HL-60/S4 (cell line): ENCODE measurements around the gene WDR1.

Experiments
- in situ Hi-C: fragments of 300-500 bp; cut with MboI; formaldehyde crosslinking; loops from 2 replicates; pipeline ENCODE4 v1.14.3; 2022; ENCODE audit warnings: low sequenced_read_pairs

WDR1 gene

GRCh38 chr4:10075158-10075863, 41.3 kb downstream of the WDR1 start:
- in situ Hi-C loops = no loop called here

- in situ Hi-C loops = no loop called here
Observed at GRCh38 chr4:10074767-10075105, 41.9 kb downstream of the WDR1 start.

GRCh38 chr4:10074076-10074766, 42.4 kb downstream of the WDR1 start:
- in situ Hi-C loops = no loop called here

GRCh38 chr4:10072420-10073017, 44.1 kb downstream of the WDR1 start:
- in situ Hi-C loops = no loop called here

- in situ Hi-C loops = no loop called here
Observed at GRCh38 chr4:10069075-10069642, 47.4 kb downstream of the WDR1 start.

GRCh38 chr4:10066670-10067651, 49.6 kb downstream of the WDR1 start:
- in situ Hi-C loops = no loop called here

GRCh38 chr4:10066206-10066605, 50.4 kb downstream of the WDR1 start:
- in situ Hi-C loops = no loop called here

GRCh38 chr4:10063544-10064300, 52.9 kb downstream of the WDR1 start:
- in situ Hi-C loops = no loop called here

- in situ Hi-C loops = no loop called here
Observed at GRCh38 chr4:10061650-10062415, 54.8 kb downstream of the WDR1 start.

GRCh38 chr4:10058371-10058770, 58.2 kb downstream of the WDR1 start:
- in situ Hi-C loops = no loop called here

- in situ Hi-C loops = no loop called here
Observed at GRCh38 chr4:10057023-10057395, 59.6 kb downstream of the WDR1 start.

GRCh38 chr4:10056334-10057022, 60.1 kb downstream of the WDR1 start:
- in situ Hi-C loops = no loop called here

- in situ Hi-C loops = no loop called here
Observed at GRCh38 chr4:10055871-10056270, 60.7 kb downstream of the WDR1 start.

- in situ Hi-C loops = no loop called here
Observed at GRCh38 chr4:10054571-10055041, 62.0 kb downstream of the WDR1 start.

GRCh38 chr4:10053635-10054453, 62.8 kb downstream of the WDR1 start:
- in situ Hi-C loops = no loop called here

GRCh38 chr4:10051517-10052135, 65.0 kb downstream of the WDR1 start:
- in situ Hi-C loops = no loop called here

- in situ Hi-C loops = no loop called here
Observed at GRCh38 chr4:10050721-10051120, 65.9 kb downstream of the WDR1 start.
